NOMO-1 (cell line): ENCODE results near the gene ZNF516.
A peak's percentile ranks its signal among the peaks of the same experiment; 100 is the strongest.

ENCODE experiments used
- DNase-seq, 2 experiments: peaks; one replicate each; lab custom pipeline; 2025; ENCODE audit not compliant: unreplicated experiment in 2 of 2; lab: John Stamatoyannopoulos, UW

Gene ZNF516

GRCh38 chr18:76458522-76459311 lies 36.3 kb downstream of the ZNF516 start:
- DNase-seq, result no peak

DNA sequence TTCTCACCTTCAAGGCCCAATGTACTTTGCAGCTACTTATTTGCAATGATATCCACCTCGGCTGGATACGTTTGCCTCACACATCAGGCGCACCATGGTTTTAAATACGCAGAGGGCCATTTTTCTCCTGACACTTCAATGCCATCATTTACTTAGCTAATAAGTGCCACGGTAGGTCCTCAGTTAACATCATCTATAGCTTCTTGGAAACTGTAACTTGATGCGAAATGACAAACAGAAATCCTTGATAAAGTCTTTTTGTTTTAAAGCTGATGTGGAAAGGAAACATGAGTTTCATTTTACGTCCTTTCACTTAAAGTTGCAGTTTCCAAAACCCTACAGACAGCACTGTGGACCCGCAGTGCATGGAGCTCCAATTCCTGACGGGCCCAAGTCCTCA lies 37.1 kb downstream of the ZNF516 start:
- DNase-seq, result no peak

- DNase-seq, result no peak
Measured at GRCh38 chr18:76457475-76457874, 37.6 kb downstream of the ZNF516 start.

DNA sequence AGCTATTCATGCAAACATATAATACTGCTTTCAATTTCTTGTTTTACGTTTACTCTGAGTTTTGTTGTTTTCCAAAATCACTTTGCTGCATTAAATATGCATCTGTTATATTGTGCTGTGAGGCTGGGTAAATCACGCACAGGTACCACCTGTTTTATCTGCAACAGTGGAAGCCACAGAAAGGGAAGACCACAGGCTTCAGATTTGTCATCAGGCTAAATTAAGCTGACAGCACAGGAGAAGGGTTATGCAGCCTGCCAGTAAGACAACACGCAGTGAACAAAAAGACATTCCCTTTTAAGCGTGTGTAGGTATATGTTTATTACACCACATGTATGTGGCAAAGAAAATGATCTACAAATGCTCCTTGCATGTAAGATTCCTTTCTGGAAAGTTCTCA lies 38.2 kb downstream of the ZNF516 start:
- no peak for DNase-seq

- DNase-seq, result no peak
Measured at GRCh38 chr18:76456018-76456750, 38.9 kb downstream of the ZNF516 start.

- DNase-seq, result no peak
Measured at GRCh38 chr18:76455003-76455676, 39.9 kb downstream of the ZNF516 start.

DNA sequence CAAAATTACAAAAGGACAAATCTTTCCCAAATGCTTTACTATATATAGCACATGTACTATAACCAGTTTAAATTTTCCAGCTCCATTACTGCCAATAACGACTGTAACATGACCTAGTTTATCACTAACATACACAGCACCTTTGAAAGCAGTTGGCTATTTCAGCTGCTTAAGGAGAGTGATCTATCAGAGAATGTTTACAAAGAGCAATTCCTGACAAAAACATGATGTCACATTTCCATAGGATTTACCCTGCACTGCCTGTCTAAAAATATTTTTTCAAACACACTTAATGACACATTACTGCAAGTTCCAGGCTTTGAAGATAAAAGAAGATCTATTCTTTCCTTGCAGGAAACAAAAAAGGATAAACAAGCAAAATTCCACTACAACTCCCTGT lies 40.6 kb downstream of the ZNF516 start:
- DNase-seq, result no peak

DNA sequence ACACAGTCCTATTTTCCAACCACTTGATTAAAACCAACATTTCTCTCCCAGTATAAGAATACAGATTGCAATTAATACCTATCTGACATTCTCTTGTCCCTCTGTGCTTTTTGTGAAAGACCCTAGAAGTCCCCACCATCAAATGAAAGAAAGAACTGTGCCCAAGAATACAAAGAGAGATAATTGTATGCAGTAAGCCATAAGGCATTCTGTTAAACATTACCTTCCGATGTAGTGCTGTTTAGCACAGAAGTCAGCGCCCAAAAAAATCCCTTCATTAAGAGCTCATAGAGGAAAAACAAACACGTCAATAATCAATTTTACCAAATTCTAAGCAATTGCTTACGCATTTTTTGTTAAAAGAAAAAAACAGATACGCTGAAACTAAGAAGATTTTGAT lies 41.1 kb downstream of the ZNF516 start:
- DNase-seq, result no peak

GRCh38 chr18:76453057-76453561 lies 41.9 kb downstream of the ZNF516 start:
- no peak for DNase-seq

DNA sequence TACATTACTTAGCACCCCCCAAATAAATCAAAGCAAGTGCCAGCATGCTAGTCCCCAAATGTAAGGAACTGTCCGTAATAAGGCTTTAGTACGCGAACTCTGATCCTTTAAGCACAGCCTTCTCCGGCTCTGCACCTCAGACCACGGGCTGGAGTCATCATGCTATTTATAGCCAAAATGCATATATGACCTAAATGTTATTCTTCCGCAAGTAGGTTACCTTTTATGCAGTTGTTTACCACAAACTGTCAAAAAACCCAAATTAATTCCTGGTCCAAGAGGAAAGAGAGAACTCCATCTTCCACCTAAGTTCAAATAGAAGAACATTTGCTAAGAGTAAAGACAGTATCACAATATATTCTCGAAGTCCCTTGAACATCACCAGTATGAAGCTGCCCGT lies 42.7 kb downstream of the ZNF516 start:
- DNase-seq, result peak; percentile 34 to 40

DNA sequence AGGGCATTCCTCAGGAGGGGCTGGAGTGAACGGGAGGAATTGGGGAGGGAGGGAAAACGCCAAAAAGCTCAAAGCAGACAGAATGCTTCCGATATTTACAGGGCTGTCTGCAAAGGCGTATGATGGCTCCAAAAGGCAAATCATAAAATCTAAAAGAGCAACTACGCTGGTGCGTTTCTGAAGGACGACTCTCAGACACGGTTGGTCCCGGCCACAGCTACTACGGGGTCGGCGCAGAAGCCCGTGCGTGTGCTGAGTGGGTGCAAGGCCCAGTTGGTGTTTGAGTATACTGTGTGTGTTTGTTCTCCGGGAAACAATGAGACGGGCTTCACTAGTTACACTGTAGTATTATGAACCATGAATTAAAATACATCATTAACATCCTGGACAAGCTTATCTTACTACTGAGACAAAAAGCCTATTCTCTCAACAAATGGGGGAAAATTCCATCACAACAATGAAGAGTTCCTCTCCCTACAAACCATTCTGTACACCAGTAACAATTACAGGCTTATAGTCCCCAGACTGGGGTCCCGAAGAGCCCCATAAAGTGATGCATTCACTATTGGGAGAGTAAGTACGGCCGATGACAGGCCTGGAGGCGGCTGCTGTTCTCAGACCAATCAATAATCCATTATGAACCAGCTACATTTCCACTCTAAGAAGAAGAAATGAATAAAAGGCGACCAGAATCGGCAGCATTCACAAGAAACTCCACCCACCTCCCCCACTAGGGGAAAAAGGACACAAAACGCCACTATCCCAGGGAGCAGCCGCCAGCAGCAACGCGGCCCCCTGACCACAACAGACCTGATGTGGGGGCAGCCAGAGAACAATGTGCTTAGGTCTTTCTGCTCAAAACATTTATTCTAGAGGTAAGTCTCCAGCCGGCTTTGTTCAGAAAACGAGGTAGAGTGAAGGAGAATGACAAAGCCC lies 43.4 kb downstream of the ZNF516 start:
- DNase-seq, result no peak

DNA sequence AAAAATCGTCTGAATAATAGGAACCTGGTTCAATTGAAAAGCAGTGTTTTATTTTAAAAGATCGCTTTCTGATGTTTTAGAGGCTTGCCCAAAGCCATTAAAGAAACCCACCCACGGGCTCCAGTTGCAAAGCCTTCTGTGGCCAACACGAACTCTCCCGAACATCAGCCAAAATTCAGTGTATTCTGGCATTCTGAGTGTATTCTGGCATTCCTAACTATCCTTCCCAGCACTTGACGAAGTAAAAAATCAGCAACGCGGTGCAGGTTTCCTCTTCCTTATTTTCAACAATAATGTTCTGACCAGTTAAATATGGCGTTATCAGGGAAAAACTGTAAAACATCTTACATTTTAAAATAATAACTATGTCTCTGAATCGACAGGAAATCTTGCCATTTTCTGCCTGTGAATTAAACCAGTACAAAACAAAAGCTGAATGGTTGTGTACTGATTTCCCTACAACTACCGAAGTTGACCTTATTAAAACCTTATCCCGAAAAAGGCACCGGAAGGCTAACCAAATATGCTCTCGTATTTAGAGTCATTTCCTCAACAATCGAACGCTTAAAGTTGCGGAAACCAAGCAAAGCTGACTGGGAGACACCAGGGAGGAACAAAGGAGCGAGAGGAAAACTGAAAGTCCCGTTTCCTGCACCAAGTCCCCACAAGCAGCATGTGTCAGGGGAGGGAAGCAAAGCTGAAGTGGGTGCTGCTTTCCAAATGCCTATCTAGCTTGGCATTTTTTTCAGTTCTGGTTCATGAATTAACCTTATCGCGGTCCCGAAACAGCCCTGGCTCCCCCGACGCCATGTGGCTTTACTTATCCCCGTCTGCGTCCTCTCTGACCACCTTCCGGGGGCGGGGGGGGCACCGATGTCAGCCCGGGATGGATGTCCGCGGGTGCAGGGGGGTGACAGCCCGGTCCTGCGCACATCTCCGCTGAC lies 44.3 kb downstream of the ZNF516 start:
- DNase-seq, result peak in 1 of 2 experiments; percentile 16

DNA sequence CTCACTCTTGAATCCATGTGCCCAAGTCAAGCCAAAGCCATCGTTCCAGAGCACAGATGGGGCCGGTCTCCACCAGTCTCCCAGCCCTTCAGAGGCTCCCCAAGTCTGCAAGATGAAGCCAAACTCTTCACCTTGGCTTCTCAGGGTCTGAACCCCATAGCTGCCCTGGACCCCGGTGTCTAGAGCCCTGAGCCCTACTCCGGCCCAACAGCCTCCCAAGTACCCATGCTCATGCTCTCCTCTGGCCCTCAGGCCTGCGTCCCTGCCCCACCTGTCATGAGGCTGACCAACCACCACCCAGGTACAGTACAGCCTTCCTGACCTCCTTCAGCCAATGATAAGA lies 46.0 kb downstream of the ZNF516 start:
- DNase-seq, result no peak

DNA sequence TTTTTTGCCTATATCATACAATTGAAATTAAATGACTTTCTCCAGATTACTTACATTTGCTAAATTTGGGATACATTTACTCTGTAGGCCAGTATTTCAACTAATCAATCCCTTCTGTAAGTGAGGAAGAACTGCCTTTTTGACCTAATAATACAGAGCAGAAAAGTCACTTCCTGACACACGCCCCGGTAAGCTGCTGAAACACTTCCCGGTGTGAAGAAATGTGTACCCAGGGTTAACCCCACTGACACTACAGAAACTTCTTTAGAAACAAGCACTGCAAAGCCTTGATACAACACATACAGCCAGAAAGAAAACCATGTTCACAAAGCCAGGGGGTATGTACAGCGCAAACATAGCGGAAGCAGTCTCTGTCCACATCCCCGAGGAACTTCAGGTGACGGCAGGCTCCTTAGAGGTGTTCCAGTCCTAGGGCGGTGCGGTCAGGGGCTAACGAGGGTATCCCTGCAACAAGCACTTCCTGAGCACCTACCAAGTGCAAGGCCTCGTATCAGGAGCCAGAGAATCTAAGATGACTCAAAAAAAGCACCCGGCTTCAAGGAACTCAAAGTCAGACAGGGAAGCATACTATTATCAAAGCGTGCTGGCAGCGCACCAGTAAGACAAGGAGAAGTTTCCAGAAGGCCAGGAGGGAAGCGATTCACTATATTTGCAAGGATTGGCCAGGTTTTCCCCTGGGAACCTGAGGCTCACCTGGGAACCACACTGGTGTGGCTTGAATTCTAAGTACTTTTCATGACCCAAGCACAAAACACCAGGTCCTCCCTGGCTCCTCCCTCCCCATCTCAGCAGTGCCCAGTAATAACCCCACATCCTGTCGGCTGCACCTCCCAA lies 46.6 kb downstream of the ZNF516 start:
- DNase-seq, result peak; percentile 62 to 65

DNA sequence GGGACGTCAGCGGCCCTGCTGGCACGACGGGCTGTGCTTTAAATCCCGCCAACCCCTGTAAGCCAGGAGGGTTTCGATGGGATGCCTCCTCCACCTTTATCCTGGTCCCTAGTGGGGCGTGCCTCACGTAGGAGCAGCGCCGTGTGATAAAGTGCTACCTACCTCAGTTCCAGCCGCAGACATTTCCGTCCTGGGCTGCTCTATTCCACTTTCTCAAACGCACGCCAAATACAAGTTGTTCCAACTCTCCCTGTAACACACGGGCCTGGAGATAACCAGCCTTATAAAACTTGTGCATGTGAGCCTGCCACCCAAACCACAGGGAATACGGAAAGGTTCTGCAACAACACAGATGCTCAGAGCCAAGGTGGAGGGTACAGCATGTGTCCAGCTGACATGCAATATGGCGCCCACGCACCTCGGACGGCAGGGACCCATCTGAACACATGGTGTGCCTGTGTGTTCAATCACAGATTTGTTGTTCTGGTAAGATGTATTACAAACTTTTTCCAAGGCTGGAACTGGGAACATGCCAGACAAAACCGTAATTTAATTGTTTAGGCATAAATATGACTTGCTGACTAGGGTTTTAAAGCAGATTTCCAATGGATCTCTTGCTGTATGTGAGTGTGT lies 47.7 kb downstream of the ZNF516 start:
- DNase-seq, result no peak

- no peak for DNase-seq
Measured at GRCh38 chr18:76446321-76447257, 48.5 kb downstream of the ZNF516 start.

- no peak for DNase-seq
Measured at GRCh38 chr18:76445741-76446232, 49.3 kb downstream of the ZNF516 start.
